Activated CD8-positive, alpha-beta memory T cell treated with anti-CD3 and anti-CD28 coated beads for 24 hours (primary cell): Measurements from ENCODE around the gene LAD1.

Experiments
- DNase-seq: peaks from one replicate; pipeline ENCODE4 v3.0.0-alpha.2; 2020

Gene LAD1

GRCh38 chr1:201391225-201391624, 7.9 kb downstream of the LAD1 start:
- no peak for DNase-seq

- no peak for DNase-seq
Observed at GRCh38 chr1:201389051-201389450, 10.1 kb downstream of the LAD1 start.

GRCh38 chr1:201386208-201386607, 12.9 kb downstream of the LAD1 start:
- DNase-seq: no peak

GRCh38 chr1:201385299-201385891, 13.7 kb downstream of the LAD1 start:
- peak; percentile 65 for DNase-seq

GRCh38 chr1:201384406-201384782, 14.7 kb downstream of the LAD1 start:
- no peak for DNase-seq

- no peak for DNase-seq
Observed at GRCh38 chr1:201383647-201384405, 15.3 kb downstream of the LAD1 start.

- DNase-seq: no peak
Observed at GRCh38 chr1:201381130-201381529, 18.0 kb downstream of the LAD1 start.

GRCh38 chr1:201379733-201380242, 19.3 kb downstream of the LAD1 start:
- DNase-seq: no peak

- DNase-seq: no peak
Observed at GRCh38 chr1:201378804-201379203, 20.3 kb downstream of the LAD1 start.

GRCh38 chr1:201377611-201378092, 21.5 kb downstream of the LAD1 start, which contains the start of gene TNNT2:
Gene TNNT2, minus strand, starts transcription at chr1:201377680. Its CDS starts 4,426 bp downstream, at chr1:201373254.
- DNase-seq: no peak

GRCh38 chr1:201376464-201377374, 22.4 kb downstream of the LAD1 start:
- DNase-seq: no peak

- DNase-seq: no peak
Observed at GRCh38 chr1:201376107-201376463, 23.0 kb downstream of the LAD1 start.

- no peak for DNase-seq
Observed at GRCh38 chr1:201375169-201375568, 24.0 kb downstream of the LAD1 start.

- no peak for DNase-seq
Observed at GRCh38 chr1:201374364-201374763, 24.8 kb downstream of the LAD1 start.

GRCh38 chr1:201371792-201372191, 27.3 kb downstream of the LAD1 start:
- no peak for DNase-seq

GRCh38 chr1:201371276-201371675, 27.8 kb downstream of the LAD1 start:
- DNase-seq: no peak

GRCh38 chr1:201370500-201370899, 28.6 kb downstream of the LAD1 start:
- no peak for DNase-seq

- no peak for DNase-seq
Observed at GRCh38 chr1:201369209-201369608, 29.9 kb downstream of the LAD1 start.

GRCh38 chr1:201366696-201367095, 32.4 kb downstream of the LAD1 start:
- DNase-seq: no peak

- no peak for DNase-seq
Observed at GRCh38 chr1:201365251-201365650, 33.9 kb downstream of the LAD1 start.

- DNase-seq: no peak
Observed at GRCh38 chr1:201364808-201365105, 34.4 kb downstream of the LAD1 start.

GRCh38 chr1:201363467-201363866, 35.7 kb downstream of the LAD1 start:
- no peak for DNase-seq

- DNase-seq: no peak
Observed at GRCh38 chr1:201362906-201363305, 36.2 kb downstream of the LAD1 start.
